HG03045 (cell line): ENCODE measurements around the gene SLC13A3.
"Not testable (repeated sequence)": the region's sequence is repeated elsewhere in the genome, so short reads cannot be mapped to it uniquely, and the experiment has no call there.

Experiments used
- ATAC-seq: cut with Tn5 transposase; IDR thresholded peaks from one replicate; pipeline ENCODE4 v1.9.1; 2021; ENCODE audit warnings: mild to moderate bottlenecking, moderate library complexity; ENCODE audit not compliant: unreplicated experiment

The SLC13A3 gene

GRCh38 chr20:46681032-46681854, 30.0 kb upstream of the SLC13A3 start:
- no peak for ATAC-seq

- no peak for ATAC-seq
Measured at GRCh38 chr20:46680684-46681031, 29.4 kb upstream of the SLC13A3 start.

GRCh38 chr20:46678516-46678915, 27.3 kb upstream of the SLC13A3 start:
- no peak for ATAC-seq

- no peak for ATAC-seq
Measured at GRCh38 chr20:46677608-46678007, 26.3 kb upstream of the SLC13A3 start.

- ATAC-seq: not testable (repeated sequence)
Measured at GRCh38 chr20:46676649-46677316, 25.5 kb upstream of the SLC13A3 start.

- ATAC-seq: no peak
Measured at GRCh38 chr20:46674253-46675083, 23.2 kb upstream of the SLC13A3 start.

GRCh38 chr20:46673394-46674252, 22.4 kb upstream of the SLC13A3 start:
- ATAC-seq: no peak

- ATAC-seq: no peak
Measured at GRCh38 chr20:46672543-46673148, 21.4 kb upstream of the SLC13A3 start.

- no peak for ATAC-seq
Measured at GRCh38 chr20:46671866-46672542, 20.7 kb upstream of the SLC13A3 start.

- ATAC-seq: no peak
Measured at GRCh38 chr20:46670585-46671584, 19.6 kb upstream of the SLC13A3 start.

GRCh38 chr20:46670228-46670584, 18.9 kb upstream of the SLC13A3 start:
- ATAC-seq: no peak

- ATAC-seq: no peak
Measured at GRCh38 chr20:46666818-46667515, 15.7 kb upstream of the SLC13A3 start.

- ATAC-seq: no peak
Measured at GRCh38 chr20:46666306-46666705, 15.0 kb upstream of the SLC13A3 start.

GRCh38 chr20:46665602-46666001, 14.3 kb upstream of the SLC13A3 start:
- no peak for ATAC-seq

- ATAC-seq: no peak
Measured at GRCh38 chr20:46663531-46663930, 12.3 kb upstream of the SLC13A3 start.

GRCh38 chr20:46661659-46662058, 10.4 kb upstream of the SLC13A3 start:
- no peak for ATAC-seq

GRCh38 chr20:46660487-46660886, 9.2 kb upstream of the SLC13A3 start:
- no peak for ATAC-seq

- ATAC-seq: no peak
Measured at GRCh38 chr20:46657618-46658017, 6.4 kb upstream of the SLC13A3 start.
